ENCODE measurements around the gene KCNN2. TPM values are rescaled to one million over a fixed set of nuclear protein-coding genes. Genes with fewer than 3 reads are reported as not detected.

KCNN2 gene
- total and polyA plus RNA-seq, 2 of the 8 experiments (the other 6 are each of a cell fraction or from before 2014, with no cell fraction given): 13.1 to 18.6 TPM

GRCh38 chr5:114335391-114335790 is 26.5 kb upstream of the KCNN2 start:
- H3K9ac ChIP-seq (replicated peaks in 1 of 4; ENCODE audit: extremely low read depth in 1 of 4, low read depth in 3 of 4, low read length in 3 of 4): no peak overlapping the region
- no peak overlapping the region for H3K4me2 ChIP-seq (ENCODE audit: insufficient read depth in 1 of 2, low read depth in 2 of 2, low read length in 2 of 2)
- H3K27ac ChIP-seq (ENCODE audit: low read depth, low read length): no peak overlapping the region
- no peak overlapping the region for H3K18ac ChIP-seq (ENCODE audit: extremely low read depth, low read length)
- no peaks in the 10 kb centered on the region for H3K23me2 ChIP-seq (ENCODE audit: low read depth, low read length)
- 95% methylated on average over 1 of the region's 1 CpG; no CpG with 5 or more reads in 1 of the 2 experiments for WGBS, 2 experiments (ENCODE audit: extremely low coverage in 1 of 2, insufficient coverage in 1 of 2, insufficient read length in 1 of 2, insufficient replicate concordance in 2 of 2, low coverage in 1 of 2, low lambda C conversion rate in 2 of 2, missing lambda C conversion rate in 1 of 2)
- no peak overlapping the region for H4K8ac ChIP-seq (ENCODE audit: extremely low read depth, insufficient read depth, low read length)
- FAIRE-seq: no peak
- no peaks in the 10 kb centered on the region for H3K79me2 ChIP-seq (ENCODE audit: control insufficient read depth in 1 of 2, insufficient read depth in 2 of 2, low read length in 2 of 2)
- H4K20me1 ChIP-seq (replicated peaks in 1 of 2; ENCODE audit: control insufficient read depth in 1 of 2, insufficient read depth in 2 of 2, low read length in 2 of 2): no peaks in the 10 kb centered on the region
- H2BK15ac ChIP-seq (ENCODE audit: low read length): no peak overlapping the region
- no peak overlapping the region for H2AK5ac ChIP-seq (ENCODE audit: low read depth, low read length)
- H2BK5ac ChIP-seq (ENCODE audit: low read depth, low read length): no peak overlapping the region
- no peak overlapping the region for H2BK12ac ChIP-seq (ENCODE audit: low read depth, low read length)
- no peak overlapping the region for H2BK20ac ChIP-seq (ENCODE audit: low read length)
- ChIA-PET CTCF (ENCODE audit: partially characterized antibody) (interaction anchor here (0.6 kb wide), 1 partner anchor 24 kb away, joined by 3 read pairs; no protein-coding TSS in a partner anchor), POLR2A (ENCODE audit: partially characterized antibody) (no interaction called here)
- H3K79me1 ChIP-seq (ENCODE audit: low read depth, low read length): no peaks in the 10 kb centered on the region
- H3K36me3 ChIP-seq (ENCODE audit: control insufficient read depth in 2 of 4, insufficient read depth in 4 of 4, low read length in 3 of 4): no peaks in the 10 kb centered on the region; a peak in 1 of 8 replicates
- H3K23ac ChIP-seq (ENCODE audit: insufficient read length): no peak overlapping the region
- H4K91ac ChIP-seq (replicated peaks; ENCODE audit: insufficient read length, low read length): no peak overlapping the region
- no peak overlapping the region for H3K4me3 ChIP-seq (ENCODE audit: extremely low read depth in 1 of 4, insufficient read depth in 2 of 4, low read depth in 3 of 4, low read length in 4 of 4)
- H4K5ac ChIP-seq (ENCODE audit: insufficient read length, low read depth, low read length): no peak overlapping the region
- H2AFZ ChIP-seq (ENCODE audit: low read length): no peak overlapping the region
- no peak overlapping the region for H3K4ac ChIP-seq (replicated peaks; ENCODE audit: insufficient read length, low read depth, low read length)
- no peaks in the 10 kb centered on the region for H3K4me1 ChIP-seq (replicated peaks in 1 of 4; ENCODE audit: control insufficient read depth in 3 of 4, insufficient read depth in 4 of 4, low read length in 3 of 4)
- H3K14ac ChIP-seq (ENCODE audit: insufficient read length): no peak overlapping the region
- no peak overlapping the region for H2BK120ac ChIP-seq (replicated peaks; ENCODE audit: low read depth, low read length)
- DNase-seq (ENCODE audit: low read depth in 1 of 2, low spot score in 2 of 2): no peak
- H3K27me3 ChIP-seq (replicated peaks in 1 of 4; ENCODE audit: control insufficient read depth in 3 of 4, extremely low read depth in 1 of 4, insufficient read depth in 3 of 4, low read length in 3 of 4): no peaks in the 10 kb centered on the region
- no peak overlapping the region for H3K56ac ChIP-seq (replicated peaks; ENCODE audit: insufficient read length, low read depth, low read length)
- peaks cover 2 to 3% of the 10 kb centered on the region in 2 experiments; a peak in 2 of 4 replicates for H3K9me3 ChIP-seq (ENCODE audit: insufficient read depth in 2 of 2, low read depth in 1 of 2, low read length in 1 of 2)
- TF ChIP-seq PHF8 (conservative IDR thresholded peaks at IDR 0.05; ENCODE audit: low read depth, low read length) (no peak), RBBP5 (IDR thresholded peaks at IDR 0.05; ENCODE audit: borderline replicate concordance, low read depth, low read length) (no peak), RXRA (IDR thresholded peaks at IDR 0.05; ENCODE audit: insufficient read depth, low read depth, low read length) (no peak), BCL11A (IDR thresholded peaks at IDR 0.05; ENCODE audit: low read depth in 2 of 2, low read length in 2 of 2) (no peak), POLR2A (IDR thresholded peaks at IDR 0.05; ENCODE audit: control extremely low read depth in 1 of 2, low read depth in 2 of 2, low read length in 2 of 2) (no peak), RNF2 (IDR thresholded peaks at IDR 0.05; ENCODE audit: borderline replicate concordance, low read depth, low read length, missing control alignments, poor library complexity, severe bottlenecking) (no peak), USF2 (IDR thresholded peaks at IDR 0.05; ENCODE audit: low read length) (no peak), ASH2L (IDR thresholded peaks at IDR 0.05; ENCODE audit: low read length) (no peak), JUN (IDR thresholded peaks at IDR 0.05; ENCODE audit: low read depth, low read length) (no peak), KDM1A (IDR thresholded peaks at IDR 0.05; ENCODE audit: borderline replicate concordance, low read length) (no peak), NRF1 (IDR thresholded peaks at IDR 0.05; ENCODE audit: low read depth, low read length) (no peak), GABPA (IDR thresholded peaks at IDR 0.05; ENCODE audit: borderline replicate concordance, insufficient read depth, low read length) (no peak), SAP30 (IDR thresholded peaks at IDR 0.05; ENCODE audit: insufficient read depth, insufficient replicate concordance, low read length) (no peak)
